ENCODE data around the gene CNTNAP2. TPM values are rescaled to one million over a fixed set of nuclear protein-coding genes. Genes with fewer than 3 reads are reported as not detected.

CNTNAP2 gene
- total RNA-seq, 1 experiment from 2014 or later: 0.03 TPM

GRCh38 chr7:148182264-148182663, 2065.7 kb downstream of the CNTNAP2 start:
- H3K4me1 ChIP-seq (ENCODE audit: control insufficient read depth, insufficient read depth, low read length): no peaks in the 10 kb centered on the region
- intact Hi-C loops (cut with micrococcal nuclease; ENCODE audit: unreplicated experiment) (no loop called here), in situ Hi-C loops (cut with HindIII; ENCODE audit: low pct_unique_long_range_greater_than_20kb, low sequenced_read_pairs) (no loop called here)
- ChIA-PET POLR2A (no interaction called here), CTCF (no interaction called here)
- TF ChIP-seq, protein P1, sequence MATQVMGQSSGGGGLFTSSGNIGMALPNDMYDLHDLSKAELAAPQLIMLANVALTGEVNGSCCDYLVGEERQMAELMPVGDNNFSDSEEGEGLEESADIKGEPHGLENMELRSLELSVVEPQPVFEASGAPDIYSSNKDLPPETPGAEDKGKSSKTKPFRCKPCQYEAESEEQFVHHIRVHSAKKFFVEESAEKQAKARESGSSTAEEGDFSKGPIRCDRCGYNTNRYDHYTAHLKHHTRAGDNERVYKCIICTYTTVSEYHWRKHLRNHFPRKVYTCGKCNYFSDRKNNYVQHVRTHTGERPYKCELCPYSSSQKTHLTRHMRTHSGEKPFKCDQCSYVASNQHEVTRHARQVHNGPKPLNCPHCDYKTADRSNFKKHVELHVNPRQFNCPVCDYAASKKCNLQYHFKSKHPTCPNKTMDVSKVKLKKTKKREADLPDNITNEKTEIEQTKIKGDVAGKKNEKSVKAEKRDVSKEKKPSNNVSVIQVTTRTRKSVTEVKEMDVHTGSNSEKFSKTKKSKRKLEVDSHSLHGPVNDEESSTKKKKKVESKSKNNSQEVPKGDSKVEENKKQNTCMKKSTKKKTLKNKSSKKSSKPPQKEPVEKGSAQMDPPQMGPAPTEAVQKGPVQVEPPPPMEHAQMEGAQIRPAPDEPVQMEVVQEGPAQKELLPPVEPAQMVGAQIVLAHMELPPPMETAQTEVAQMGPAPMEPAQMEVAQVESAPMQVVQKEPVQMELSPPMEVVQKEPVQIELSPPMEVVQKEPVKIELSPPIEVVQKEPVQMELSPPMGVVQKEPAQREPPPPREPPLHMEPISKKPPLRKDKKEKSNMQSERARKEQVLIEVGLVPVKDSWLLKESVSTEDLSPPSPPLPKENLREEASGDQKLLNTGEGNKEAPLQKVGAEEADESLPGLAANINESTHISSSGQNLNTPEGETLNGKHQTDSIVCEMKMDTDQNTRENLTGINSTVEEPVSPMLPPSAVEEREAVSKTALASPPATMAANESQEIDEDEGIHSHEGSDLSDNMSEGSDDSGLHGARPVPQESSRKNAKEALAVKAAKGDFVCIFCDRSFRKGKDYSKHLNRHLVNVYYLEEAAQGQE (IDR thresholded peaks at IDR 0.05; ENCODE audit: insufficient read depth in 1 of 2, low read depth in 2 of 2, low read length in 1 of 2): no peak
- TF ChIP-seq CTCF (IDR thresholded peaks at IDR 0.05): no peak
- TF ChIP-seq POLR2AphosphoS5 (IDR thresholded peaks at IDR 0.05; ENCODE audit: low read depth, low read length): no peak
- TF ChIP-seq TCF7L2 (IDR thresholded peaks at IDR 0.05; ENCODE audit: low read depth, low read length): no peak
- TF ChIP-seq SIN3A (IDR thresholded peaks at IDR 0.05; ENCODE audit: borderline replicate concordance, insufficient read depth, low read depth, low read length): no peak
- DNase-seq (ENCODE audit: low read depth, low spot score): no peak
- H3K4me3 ChIP-seq (ENCODE audit: low read depth in 2 of 2, low read length in 2 of 2): no peak overlapping the region
- ATAC-seq: no peak
- BruUV-seq (replicated peaks): no TSS peak
- H3K36me3 ChIP-seq (ENCODE audit: control insufficient read depth, insufficient read depth, low read length): no peaks in the 10 kb centered on the region
- no peak overlapping the region for H3K27ac ChIP-seq (ENCODE audit: low read length)
- H3K9me3 ChIP-seq (ENCODE audit: control insufficient read depth, insufficient read depth, low read depth, low read length): no peaks in the 10 kb centered on the region
- no peaks in the 10 kb centered on the region; the same call in 1 of the 2 replicates for H3K27me3 ChIP-seq (ENCODE audit: control insufficient read depth, insufficient read depth, low read length)

GRCh38 chr7:148185041-148185440, 2068.4 kb downstream of the CNTNAP2 start:
- ATAC-seq: no peak
- POLR2A ChIA-PET: no interaction called here
- no TSS peak for BruUV-seq (replicated peaks)

More at GRCh38 chr7:148185041-148185440, 2068.4 kb downstream of the CNTNAP2 start:
- H3K27ac ChIP-seq (ENCODE audit: low read length): no peak overlapping the region
- no peak overlapping the region for H3K4me3 ChIP-seq (ENCODE audit: low read depth in 2 of 2, low read length in 2 of 2)
- no peaks in the 10 kb centered on the region for H3K27me3 ChIP-seq (ENCODE audit: control insufficient read depth, insufficient read depth, low read length)
- H3K4me1 ChIP-seq (ENCODE audit: control insufficient read depth, insufficient read depth, low read length): no peaks in the 10 kb centered on the region
- no peaks in the 10 kb centered on the region for H3K36me3 ChIP-seq (ENCODE audit: control insufficient read depth, insufficient read depth, low read length)
- no peak for DNase-seq (ENCODE audit: low read depth, low spot score)
- CTCF ChIA-PET: no interaction called here
- intact Hi-C loops (cut with micrococcal nuclease; ENCODE audit: unreplicated experiment) (no loop called here), in situ Hi-C loops (cut with HindIII; ENCODE audit: low pct_unique_long_range_greater_than_20kb, low sequenced_read_pairs) (no loop called here)
- TF ChIP-seq TCF7L2 (IDR thresholded peaks at IDR 0.05; ENCODE audit: low read depth, low read length) (no peak), SIN3A (IDR thresholded peaks at IDR 0.05; ENCODE audit: borderline replicate concordance, insufficient read depth, low read depth, low read length) (no peak), POLR2AphosphoS5 (IDR thresholded peaks at IDR 0.05; ENCODE audit: low read depth, low read length) (no peak), CTCF (IDR thresholded peaks at IDR 0.05) (no peak)
- TF ChIP-seq, protein P1 (IDR thresholded peaks at IDR 0.05; ENCODE audit: insufficient read depth in 1 of 2, low read depth in 2 of 2, low read length in 1 of 2): no peak
- no peaks in the 10 kb centered on the region for H3K9me3 ChIP-seq (ENCODE audit: control insufficient read depth, insufficient read depth, low read depth, low read length)
